NCI-H2196 treated with DMSO at 0.1 percent for 48 hours (cell line): ENCODE results near the gene DGAT2L6.

Source experiments
- DNase-seq: peaks from one replicate; lab custom pipeline; 2025; ENCODE audit not compliant: unreplicated experiment; lab: John Stamatoyannopoulos, UW

Gene DGAT2L6, protein sequence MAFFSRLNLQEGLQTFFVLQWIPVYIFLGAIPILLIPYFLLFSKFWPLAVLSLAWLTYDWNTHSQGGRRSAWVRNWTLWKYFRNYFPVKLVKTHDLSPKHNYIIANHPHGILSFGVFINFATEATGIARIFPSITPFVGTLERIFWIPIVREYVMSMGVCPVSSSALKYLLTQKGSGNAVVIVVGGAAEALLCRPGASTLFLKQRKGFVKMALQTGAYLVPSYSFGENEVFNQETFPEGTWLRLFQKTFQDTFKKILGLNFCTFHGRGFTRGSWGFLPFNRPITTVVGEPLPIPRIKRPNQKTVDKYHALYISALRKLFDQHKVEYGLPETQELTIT

DNA sequence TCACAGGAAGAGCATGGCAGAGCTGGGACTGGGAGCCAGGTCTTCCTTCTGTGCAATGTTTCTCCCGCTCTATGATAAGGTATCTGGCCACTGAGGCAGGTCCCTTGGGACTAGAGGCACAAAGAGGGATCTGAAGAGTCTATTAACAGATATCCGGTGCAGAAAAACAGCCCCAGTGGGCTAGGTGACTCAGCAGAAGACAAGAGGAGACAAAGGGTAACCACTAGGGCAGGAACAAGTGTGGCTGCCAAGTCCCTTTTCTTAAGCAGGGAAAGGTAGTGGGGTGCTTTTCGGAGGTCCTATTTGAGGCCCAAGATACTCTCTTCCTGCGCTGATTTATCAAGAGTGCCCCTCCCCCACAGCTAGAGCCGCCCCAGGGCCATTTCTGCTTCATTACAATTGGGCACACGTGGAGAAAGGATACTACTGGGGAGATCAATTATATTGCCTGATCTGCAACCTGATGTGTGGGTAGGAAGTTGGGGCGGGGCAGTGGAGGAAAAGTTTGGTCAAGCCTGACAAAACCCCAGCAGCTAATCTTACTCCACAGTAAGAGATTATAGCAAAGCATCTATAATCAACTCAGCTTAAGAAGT, at the start of gene DGAT2L6:
Gene DGAT2L6, plus strand, starts transcription at position 546 of the 596 bp plus-strand sequence. CDS start 100 bp downstream, outside the sequence.
- DNase-seq, result no peak

DNA sequence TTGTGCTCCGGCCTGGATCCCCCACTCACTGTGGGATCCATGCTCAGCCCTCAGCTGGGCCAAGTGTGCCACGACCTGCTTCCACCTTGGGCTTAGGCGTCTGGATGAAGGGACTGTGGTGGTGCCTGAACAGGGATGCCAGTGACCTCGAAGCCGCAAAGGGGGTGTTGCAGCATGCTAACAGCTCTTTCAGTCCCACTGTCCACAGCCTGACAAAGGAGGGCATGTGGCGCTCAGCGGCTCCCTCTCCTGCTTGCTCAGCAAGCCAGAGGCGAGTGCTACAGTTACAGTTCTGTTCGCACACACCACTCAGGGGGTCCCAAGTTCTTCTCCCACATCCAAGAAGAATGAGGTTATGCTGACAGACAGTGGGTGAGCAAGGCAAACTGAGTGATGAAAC, 49.2 kb upstream of the DGAT2L6 start:
- DNase-seq, result no peak

DNA sequence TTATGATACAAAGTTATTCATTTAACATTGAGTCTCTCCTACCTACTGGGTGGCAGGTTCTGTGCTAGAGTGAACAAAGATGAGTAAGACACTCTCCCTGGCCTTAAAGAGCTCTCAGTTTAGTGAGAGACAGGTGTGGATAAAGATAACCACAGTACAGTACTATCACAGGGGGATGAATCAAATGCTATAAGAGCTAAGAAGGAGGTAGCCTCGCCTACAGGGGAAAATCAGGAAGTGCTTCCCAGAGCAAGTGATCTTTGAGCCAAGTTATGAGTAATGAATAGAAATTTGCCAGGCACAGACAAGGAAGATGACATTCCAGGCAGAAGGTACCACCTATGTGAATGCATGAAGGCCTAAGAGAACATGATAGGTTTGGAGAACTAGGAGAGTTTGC, 47.5 kb upstream of the DGAT2L6 start:
- DNase-seq, result no peak

DNA sequence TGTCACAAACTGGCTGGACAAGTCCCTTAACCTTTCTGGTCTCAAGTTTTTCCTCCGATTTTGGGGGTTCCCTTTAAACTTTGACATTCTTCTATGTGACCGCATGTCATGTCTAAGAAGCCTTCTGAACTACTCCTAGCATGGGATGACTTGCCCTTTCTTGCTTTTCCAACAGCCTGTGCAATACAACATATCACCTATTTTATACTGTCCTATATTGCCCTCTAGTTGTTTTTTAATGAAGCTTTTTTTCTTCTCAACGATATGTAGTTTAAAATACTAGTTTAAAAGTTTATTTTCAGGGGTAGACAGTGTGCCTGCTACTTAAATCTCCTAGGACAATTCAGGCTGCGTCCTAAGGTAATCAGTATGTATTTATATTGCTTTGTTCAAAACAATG, 45.1 kb upstream of the DGAT2L6 start:
- no peak for DNase-seq

DNA sequence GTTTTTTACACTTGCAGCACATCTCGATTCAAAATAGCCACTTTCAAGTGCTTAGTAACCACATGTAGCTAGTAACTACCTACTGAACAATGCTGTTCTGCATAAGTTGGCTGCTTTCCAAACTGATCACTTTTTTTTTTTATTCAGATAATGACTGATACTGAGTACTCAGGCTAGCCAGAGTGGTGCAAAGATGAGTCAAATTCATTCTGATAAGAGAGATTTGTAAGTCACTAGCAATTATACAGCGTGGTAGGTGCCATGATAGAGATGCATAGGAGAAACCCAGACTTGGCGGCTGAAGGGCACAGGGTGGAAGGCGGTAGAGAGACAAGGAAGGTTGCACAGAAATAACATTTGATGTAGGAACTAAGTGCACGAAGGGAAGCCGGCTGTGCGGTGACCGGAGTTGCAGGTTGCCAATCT, 44.4 kb upstream of the DGAT2L6 start:
- no peak for DNase-seq

DNA sequence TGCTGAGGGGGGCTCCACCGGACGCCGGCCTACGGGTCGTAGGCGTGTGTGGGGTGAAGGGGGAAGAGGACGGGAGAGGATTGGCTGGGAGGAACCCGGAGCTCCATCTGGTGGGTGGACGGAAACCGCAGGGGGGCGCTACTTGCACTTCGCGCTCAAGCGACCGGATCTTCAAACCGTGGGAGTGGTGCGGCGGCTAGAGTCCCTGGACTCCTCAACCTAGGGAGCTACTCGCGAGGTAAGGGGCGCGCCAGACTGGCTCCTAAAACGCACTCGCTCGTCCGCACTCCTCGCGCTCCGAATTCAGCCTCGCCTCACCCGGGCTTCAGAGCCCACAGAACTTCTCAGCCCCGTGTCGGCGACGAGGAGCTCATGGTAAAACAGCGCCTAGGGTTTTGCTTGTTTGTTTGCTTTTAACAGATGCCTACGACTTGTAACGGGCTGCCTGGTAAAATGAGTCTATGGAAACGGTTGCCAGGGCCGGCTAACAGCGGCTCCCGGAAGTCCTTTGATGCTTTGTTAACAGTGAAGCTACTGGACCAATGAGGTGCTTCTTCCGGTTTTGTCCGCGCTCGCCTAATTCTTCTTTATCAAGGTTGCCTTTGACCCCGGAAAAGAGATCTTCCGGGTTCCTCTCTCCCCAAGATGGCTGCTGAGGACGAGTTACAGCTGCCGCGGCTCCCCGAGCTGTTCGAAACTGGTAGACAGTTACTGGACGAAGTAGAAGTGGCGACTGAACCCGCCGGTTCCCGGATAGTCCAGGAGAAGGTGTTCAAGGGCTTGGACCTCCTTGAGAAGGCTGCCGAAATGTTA, 43.8 kb upstream of the DGAT2L6 start, which contains the start of gene IGBP1:
Gene IGBP1, plus strand, starts transcription at position 145 of the 813 bp plus-strand sequence. Its CDS starts 501 bp downstream, at position 646.
- DNase-seq, result peak; percentile 81

DNA sequence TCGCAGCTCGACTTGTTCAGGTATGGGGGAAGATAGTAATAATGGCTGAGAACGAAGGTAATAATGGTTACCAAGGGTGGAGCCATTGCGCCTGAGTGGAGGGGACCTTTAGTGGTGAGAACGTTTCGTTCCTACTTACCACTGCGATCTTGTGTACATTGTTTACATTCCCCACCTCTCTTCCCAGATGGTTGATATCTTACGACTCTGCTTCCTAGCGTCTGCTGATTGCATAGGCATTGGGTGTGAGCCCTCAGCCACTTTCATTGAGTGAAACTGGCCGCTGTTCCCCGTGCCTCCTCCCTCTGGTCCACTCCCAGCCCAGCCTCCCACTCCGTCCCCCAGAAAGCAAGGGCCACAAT, 43.2 kb upstream of the DGAT2L6 start:
- DNase-seq, result peak; percentile 7

DNA sequence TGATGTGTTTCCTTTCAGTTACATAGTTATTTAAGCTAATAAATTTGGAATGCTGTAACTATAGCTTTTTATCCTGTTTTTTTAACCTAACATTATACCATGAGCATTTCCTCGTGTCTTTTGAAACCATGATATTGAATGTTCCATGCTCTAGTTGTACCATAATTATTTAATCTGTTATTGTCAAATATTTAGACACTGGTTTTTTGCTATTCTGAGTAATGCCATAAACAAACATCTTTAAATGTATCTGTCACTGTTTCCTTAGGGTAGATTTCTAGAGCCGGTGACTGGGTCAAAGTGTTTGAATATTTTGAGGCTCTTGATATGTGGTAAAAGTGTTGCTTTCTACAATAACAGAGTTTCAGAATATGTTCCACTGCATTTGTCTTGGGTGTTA, 38.7 kb upstream of the DGAT2L6 start:
- no peak for DNase-seq

DNA sequence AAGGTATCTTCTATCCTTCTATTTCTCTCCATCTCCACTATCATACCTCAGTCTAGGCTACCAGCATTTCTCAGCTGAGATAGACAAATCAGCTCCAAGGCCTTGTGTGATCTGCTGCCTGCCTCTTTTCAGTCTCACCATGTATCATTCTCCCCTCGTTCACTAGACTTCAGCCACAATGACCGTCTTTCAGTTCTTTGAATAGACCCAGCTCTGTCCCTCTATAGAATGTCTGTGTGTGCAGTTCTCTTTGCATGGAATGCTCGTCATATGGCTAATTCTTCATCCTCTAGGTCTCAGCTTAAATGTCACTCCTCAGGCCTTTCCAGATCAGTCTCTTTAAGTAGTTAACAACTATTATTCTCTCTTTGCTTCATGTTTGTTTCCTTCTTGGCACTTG, 37.5 kb upstream of the DGAT2L6 start:
- DNase-seq, result no peak

DNA sequence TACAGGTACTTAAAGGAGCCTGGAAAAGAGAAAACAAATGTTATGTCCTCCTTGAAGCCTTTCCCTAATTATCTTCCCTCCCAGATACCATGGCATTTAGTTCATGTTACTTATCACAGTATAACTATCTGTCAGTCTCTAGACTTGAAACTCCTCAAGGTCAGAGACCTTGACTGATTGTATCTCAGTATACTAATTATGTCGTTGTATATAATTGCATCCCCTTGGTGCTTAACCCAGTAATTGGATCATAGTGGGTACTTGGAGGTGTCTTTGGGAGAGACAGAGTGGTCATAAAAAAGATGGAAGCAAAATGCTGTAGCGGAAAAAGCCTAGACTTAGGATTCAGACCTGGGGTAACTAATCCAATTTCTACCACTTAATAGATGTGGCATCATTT, 35.9 kb upstream of the DGAT2L6 start:
- DNase-seq, result no peak

DNA sequence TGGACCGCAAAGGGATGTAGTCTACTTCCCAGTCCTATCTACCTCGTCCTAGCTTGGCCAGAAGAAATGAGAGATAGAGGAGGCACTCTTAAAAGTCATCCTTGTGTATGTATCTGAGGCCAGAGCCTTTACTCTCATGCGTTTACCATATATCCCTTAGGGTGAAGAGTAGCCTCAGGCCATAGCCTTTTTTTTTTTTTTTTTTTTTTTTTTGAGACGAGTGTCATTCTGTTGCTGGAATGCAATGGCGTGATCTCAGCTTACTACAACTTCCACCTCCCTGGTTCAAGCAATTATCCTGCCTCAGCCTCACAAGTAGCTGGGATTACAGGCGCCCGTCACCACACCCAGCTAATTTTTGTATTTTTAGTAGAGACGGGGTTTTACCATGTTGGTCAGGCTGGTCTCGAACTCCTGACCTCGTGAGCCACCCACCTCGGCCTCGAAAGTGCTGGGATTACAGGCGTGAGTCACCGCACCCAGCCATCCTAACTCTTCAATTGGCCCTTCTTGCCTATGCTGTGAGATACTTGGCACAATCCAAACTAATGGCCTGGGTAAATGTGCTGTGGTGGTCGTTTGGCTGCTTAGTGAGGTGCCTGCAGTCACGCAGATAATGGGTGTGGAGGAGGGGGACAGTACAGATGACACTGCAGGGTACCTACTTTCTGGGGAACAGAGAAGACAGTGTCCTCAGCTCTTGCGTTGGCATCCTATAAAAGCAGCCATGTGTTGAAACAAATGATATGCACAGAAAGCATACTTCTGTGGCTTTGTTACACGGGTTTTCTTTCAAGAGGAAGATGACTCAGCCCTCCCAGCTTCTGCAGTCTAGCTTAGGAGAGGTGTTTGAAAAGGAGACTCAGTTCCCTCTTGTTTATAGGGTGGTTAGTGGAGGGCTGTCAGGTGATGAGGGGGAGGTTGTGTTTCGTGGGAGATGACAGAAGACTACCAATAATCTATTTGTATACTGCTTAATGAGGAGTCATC, 10.4 kb upstream of the DGAT2L6 start:
- no peak for DNase-seq

DNA sequence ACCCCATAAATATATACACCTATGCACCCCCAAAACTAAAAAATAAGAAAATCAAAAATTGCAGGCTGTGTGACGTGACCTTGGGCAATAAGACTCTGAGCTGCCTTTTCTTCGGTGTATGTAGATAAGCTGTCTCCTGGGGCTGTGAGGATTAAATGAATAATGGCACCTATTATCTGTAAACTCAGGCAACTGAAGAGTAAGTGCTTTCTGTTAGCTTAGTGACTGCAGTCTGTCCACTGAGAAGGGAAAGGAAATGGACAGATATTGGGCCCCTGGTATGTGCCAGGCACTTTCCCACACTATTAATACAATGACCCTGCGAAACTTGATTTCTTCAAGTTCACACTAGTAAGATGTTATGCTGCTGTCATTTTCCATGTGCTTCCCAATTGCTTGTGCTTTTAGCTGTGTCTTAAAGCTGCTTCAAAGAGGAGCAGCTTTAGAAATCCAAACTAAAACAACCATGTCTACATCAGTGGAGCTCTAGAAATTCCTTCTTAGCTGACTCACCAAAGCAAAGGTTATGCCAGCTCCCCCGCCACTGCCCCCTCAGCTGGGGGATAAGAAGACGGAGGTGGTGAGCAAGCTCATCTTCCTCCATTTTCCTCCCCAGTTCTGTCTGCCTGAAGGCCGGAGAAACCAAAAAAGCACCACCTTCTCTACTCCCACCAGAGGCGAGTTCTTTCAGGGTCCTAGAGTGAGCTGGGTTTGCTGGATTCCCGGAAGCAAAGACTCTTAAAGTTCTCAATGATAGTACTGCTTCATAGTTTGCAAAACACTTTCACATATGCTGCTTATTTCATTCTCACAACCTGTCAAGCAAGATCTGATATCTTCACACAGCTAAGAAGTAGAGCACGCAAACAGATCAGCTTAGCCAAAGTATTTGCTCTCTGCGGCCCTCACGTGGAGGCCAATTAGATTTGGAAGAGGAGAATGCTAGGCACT, 8.8 kb upstream of the DGAT2L6 start:
- no peak for DNase-seq

DNA sequence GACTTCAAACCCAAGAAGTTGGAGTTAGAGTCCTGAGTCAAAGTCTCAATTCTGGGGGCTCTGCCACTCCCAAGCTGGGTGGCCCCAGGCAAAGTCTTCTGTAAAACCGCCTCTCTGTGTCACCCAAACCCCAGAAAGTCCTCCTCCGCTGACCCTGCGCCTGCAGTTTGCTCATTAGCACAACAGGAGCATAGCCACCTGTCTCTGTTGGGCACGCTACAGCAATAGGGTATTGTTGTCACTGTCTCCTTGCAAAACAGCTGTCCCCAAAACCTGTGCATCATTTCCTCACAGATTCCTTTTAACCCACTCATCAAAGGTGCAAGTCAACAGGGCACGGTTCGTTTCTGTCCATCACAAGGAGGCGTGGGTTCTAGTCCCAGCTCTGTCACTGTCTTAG, 8.0 kb upstream of the DGAT2L6 start:
- DNase-seq, result no peak

DNA sequence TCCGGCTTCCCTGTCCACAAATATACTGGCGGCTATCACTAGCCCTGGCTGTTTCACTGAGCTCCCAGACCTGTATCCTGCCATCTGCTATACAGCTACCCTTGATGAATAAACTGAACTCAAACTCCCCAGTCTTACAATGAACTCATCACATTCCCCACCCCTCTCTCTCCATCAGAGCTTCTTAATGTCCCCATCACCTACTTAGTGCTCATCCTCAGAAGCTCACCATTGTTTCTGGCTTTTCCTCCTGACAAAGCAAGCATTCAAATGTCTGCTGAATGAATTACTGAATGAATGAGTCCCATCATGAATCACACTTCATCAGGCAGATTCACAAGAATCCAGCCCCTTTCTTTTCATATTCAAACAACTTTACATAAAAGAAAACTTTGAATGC, 5.7 kb upstream of the DGAT2L6 start:
- DNase-seq, result no peak

DNA sequence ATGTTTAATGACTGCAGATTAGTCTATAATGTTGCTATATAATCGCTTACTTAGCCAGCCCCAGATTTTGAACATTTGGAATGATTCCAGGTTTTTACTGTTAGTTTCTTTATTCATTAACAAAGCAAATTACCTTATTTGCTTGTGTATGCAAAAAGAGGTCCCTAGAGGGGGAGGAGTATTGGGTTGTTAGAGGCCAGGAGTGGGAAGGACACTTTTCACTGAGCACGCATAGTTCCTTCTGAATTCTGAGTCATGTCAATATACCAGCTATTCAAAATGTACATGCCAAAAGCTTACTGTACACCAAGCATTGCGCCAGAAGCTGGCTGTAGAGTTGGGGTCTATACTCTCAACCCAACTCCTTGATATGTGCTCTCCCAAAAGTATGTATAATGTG, 5.1 kb upstream of the DGAT2L6 start:
- DNase-seq, result no peak

DNA sequence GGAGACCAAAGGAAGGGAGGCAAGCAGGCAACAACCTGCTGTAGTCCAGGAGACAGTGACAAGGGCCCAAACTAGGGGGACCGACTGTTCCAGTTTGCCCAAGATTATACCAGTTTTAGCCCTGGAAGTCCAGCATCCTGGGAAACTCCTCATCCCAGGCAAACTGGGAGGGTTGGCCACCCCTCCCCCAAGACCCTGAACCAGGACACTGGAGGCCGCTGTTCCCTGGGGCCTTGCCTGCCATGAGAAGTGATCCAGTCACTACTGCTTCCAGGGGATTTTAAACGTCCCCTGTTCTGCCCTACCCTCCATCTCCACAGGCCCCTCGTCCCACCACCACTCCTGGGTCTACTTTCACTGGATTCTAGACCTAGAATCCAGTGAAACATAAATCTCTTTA, 4.3 kb upstream of the DGAT2L6 start:
- DNase-seq, result no peak

DNA sequence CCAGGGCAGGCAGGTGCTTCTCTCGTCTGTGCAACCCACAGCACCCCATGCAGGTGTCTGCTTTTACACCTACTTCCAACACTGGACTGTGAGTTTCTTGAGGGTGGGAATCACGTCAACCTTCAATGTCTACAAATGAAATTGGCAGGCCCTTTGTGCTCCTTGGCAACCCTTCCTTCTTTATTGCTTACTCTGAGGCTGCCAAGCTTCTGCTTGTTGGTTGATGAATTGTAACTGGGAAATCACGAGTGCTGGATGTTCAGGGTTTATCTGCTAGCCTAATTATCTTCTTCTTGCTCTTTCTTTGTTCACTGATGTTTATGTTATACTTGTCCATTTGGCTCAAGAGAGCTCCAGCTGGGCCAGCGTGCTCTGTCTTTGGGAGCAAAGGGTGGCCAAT, 2.5 kb upstream of the DGAT2L6 start:
- DNase-seq, result peak; percentile 1

DNA sequence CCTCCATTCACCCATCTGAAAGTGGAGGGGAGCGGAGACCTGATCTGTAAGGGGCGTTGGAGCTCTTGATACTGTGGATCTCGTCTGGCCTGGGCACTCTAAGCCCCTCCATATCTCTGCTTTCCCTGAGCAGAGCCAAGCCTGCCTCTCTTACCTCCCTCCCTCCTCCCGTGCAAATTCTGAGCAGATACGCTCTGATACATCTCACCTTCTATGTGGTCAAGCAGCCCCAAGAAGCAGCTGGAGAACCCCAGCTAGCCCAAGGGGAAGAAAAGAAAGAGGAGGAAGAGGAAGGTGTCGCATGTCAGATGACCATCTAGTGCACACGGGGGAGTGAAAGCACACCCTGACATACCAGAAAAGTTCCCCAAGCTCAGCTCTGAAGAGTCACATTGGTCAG, 1.9 kb upstream of the DGAT2L6 start:
- DNase-seq, result no peak

DNA sequence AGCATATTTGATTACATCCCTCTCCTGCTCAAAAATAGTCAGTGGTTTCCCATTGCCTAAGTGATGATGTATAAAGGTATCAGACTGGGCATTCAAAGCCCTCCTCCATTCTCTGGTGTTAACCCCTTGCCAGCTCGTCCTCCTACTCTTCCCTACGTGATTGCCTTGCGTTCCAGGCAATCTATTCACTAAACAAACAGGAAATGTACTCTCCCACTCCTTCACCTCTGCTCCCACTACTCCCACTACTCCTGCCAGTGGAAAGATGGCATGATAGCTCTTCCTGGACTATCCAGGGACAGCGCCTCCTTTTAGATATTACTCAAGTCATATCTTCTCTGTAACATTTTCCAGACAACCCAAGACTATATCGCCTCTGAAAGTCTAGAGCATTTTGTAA, 5.8 kb downstream of the DGAT2L6 start:
- DNase-seq, result no peak

DNA sequence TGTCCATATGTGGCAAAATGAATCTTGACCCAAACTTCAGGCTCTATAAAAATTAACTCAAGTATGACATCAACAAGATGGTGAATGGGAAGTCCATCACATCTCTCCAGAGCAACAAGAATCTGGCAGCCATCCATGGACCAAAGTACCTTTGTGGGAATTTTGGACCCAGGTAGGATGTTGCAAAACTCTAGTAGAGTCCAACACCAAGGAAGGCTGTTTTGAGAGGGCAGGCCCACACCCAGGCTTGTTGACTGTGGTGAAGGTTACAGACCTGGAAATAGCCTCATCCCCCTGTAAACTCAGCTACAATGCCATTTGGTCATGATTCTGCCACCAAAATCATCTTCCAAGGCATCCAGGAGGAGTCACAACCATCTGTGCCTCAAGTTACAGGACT, 12.9 kb downstream of the DGAT2L6 start:
- DNase-seq, result no peak
